Mucosa of rectum (tissue), 2 donors: ENCODE data around the gene BRD2.

Experiments used
- H3K27ac ChIP-seq, 2 donors: one replicate each; pipeline ENCODE4 v1.7.0; 2013; ENCODE audit warnings: inconsistent platforms in 2 of 2, low read depth in 2 of 2, low read length in 2 of 2
- H3K27me3 ChIP-seq, 2 donors: one replicate each; pipeline ENCODE4 v1.7.0; 2013; ENCODE audit warnings: low read length in 2 of 2; ENCODE audit not compliant: control insufficient read depth in 2 of 2, insufficient read depth in 2 of 2
- H3K36me3 ChIP-seq, 2 donors: one replicate each; pipeline ENCODE4 v1.7.0; 2013; ENCODE audit warnings: low read length in 2 of 2; ENCODE audit not compliant: control insufficient read depth in 2 of 2, insufficient read depth in 2 of 2
- H3K4me1 ChIP-seq, 2 donors: one replicate each; pipeline ENCODE4 v1.7.0; 2013; ENCODE audit warnings: low read length in 2 of 2, mild to moderate bottlenecking in 1 of 2; ENCODE audit not compliant: control insufficient read depth in 2 of 2, insufficient read depth in 2 of 2
- H3K4me3 ChIP-seq, 2 donors: one replicate each; pipeline ENCODE4 v1.7.0; 2013; ENCODE audit warnings: low read length in 2 of 2
- H3K9ac ChIP-seq, 2 donors: one replicate each; pipeline ENCODE4 v1.7.0; 2013; ENCODE audit warnings: low read length in 2 of 2, low read depth in 1 of 2, mild to moderate bottlenecking in 1 of 2
- H3K9me3 ChIP-seq, 2 donors: one replicate each; pipeline ENCODE4 v1.7.0; 2013; ENCODE audit warnings: low read length in 2 of 2; ENCODE audit not compliant: control insufficient read depth in 2 of 2
- donor health status: healthy.
- donor health status: Normal muscosa, but diverticular disease.

Gene BRD2

GRCh38 chr6:32968093-32968866, at the start of gene BRD2:
Gene BRD2, plus strand, starts transcription at chr6:32968594. Its CDS starts 4,305 bp downstream, at chr6:32972899.
- Histone ChIP-seq H3K9me3 (no peaks in the 10 kb centered on the region), H3K27me3 (no peaks in the 10 kb centered on the region), H3K4me1 (peaks cover 16 to 35% of the 10 kb centered on the region in 2 donors), H3K9ac (peak within 1 kb of the TSS; percentile 100), H3K36me3 (peaks cover 6 to 8% of the 10 kb centered on the region in 2 donors), H3K4me3 (peak within 1 kb of the TSS; percentile 90 to 98), H3K27ac (peak within 1 kb of the TSS; percentile 100)

GRCh38 chr6:32920715-32921114, 47.7 kb upstream of the BRD2 start:
- H3K27me3 ChIP-seq, result no peaks in the 10 kb centered on the region
- no peak overlapping the region for H3K4me3 ChIP-seq
- H3K4me1 ChIP-seq, result peaks cover 0 to 5% of the 10 kb centered on the region in 2 donors
- H3K9me3 ChIP-seq, result no peaks in the 10 kb centered on the region
- H3K36me3 ChIP-seq, result no peaks in the 10 kb centered on the region
- H3K9ac ChIP-seq, result no peak overlapping the region
- H3K27ac ChIP-seq, result no peak overlapping the region

- H3K4me1 ChIP-seq, result peaks cover 0 to 5% of the 10 kb centered on the region in 2 donors
- H3K9ac ChIP-seq, result no peak overlapping the region
- H3K9me3 ChIP-seq, result no peaks in the 10 kb centered on the region
- no peaks in the 10 kb centered on the region for H3K36me3 ChIP-seq
- no peak overlapping the region for H3K27ac ChIP-seq
- H3K27me3 ChIP-seq, result no peaks in the 10 kb centered on the region
- H3K4me3 ChIP-seq, result no peak overlapping the region
These were observed 46.3 kb upstream of the BRD2 start for GRCh38 chr6:32922083-32922482.

- Histone ChIP-seq H3K9me3 (no peaks in the 10 kb centered on the region), H3K9ac (no peak overlapping the region), H3K4me3 (no peak overlapping the region), H3K27me3 (no peaks in the 10 kb centered on the region), H3K36me3 (no peaks in the 10 kb centered on the region), H3K27ac (no peak overlapping the region), H3K4me1 (peaks cover 0 to 3% of the 10 kb centered on the region in 2 donors)
These were observed 37.2 kb upstream of the BRD2 start for GRCh38 chr6:32931211-32931610.

- no peaks in the 10 kb centered on the region for H3K9me3 ChIP-seq
- H3K9ac ChIP-seq, result no peak overlapping the region
- H3K27me3 ChIP-seq, result no peaks in the 10 kb centered on the region
- no peaks in the 10 kb centered on the region for H3K36me3 ChIP-seq
- no peak overlapping the region for H3K27ac ChIP-seq
- peaks cover 0 to 3% of the 10 kb centered on the region in 2 donors for H3K4me1 ChIP-seq
- H3K4me3 ChIP-seq, result no peak overlapping the region
These were observed 36.1 kb upstream of the BRD2 start for GRCh38 chr6:32932132-32932868.

- Histone ChIP-seq H3K27ac (no peak overlapping the region), H3K27me3 (no peaks in the 10 kb centered on the region), H3K9ac (no peak overlapping the region), H3K4me3 (no peak overlapping the region), H3K4me1 (peaks cover 0 to 3% of the 10 kb centered on the region in 2 donors), H3K36me3 (no peaks in the 10 kb centered on the region), H3K9me3 (no peaks in the 10 kb centered on the region)
These were observed 34.7 kb upstream of the BRD2 start for GRCh38 chr6:32933661-32934085.

GRCh38 chr6:32935551-32936238, 32.7 kb upstream of the BRD2 start:
- no peaks in the 10 kb centered on the region for H3K36me3 ChIP-seq
- no peak overlapping the region for H3K9ac ChIP-seq
- H3K9me3 ChIP-seq, result no peaks in the 10 kb centered on the region
- peak overlapping the region in 1 of 2 donors; percentile 5 for H3K27ac ChIP-seq
- H3K27me3 ChIP-seq, result no peaks in the 10 kb centered on the region
- no peak overlapping the region for H3K4me3 ChIP-seq
- H3K4me1 ChIP-seq, result peaks cover 0 to 6% of the 10 kb centered on the region in 2 donors

- no peak overlapping the region for H3K4me3 ChIP-seq
- no peaks in the 10 kb centered on the region for H3K36me3 ChIP-seq
- no peaks in the 10 kb centered on the region for H3K9me3 ChIP-seq
- peaks cover 0 to 14% of the 10 kb centered on the region in 2 donors for H3K4me1 ChIP-seq
- no peak overlapping the region for H3K9ac ChIP-seq
- peak overlapping the region; percentile 23 to 26 for H3K27ac ChIP-seq
- no peaks in the 10 kb centered on the region for H3K27me3 ChIP-seq
These were observed 31.9 kb upstream of the BRD2 start for GRCh38 chr6:32936239-32937152.

GRCh38 chr6:32937230-32937633, 31.2 kb upstream of the BRD2 start:
- H3K9ac ChIP-seq, result no peak overlapping the region
- H3K36me3 ChIP-seq, result no peaks in the 10 kb centered on the region
- peak overlapping the region; percentile 23 to 26 for H3K27ac ChIP-seq
- no peak overlapping the region for H3K4me3 ChIP-seq
- H3K4me1 ChIP-seq, result peaks cover 0 to 15% of the 10 kb centered on the region in 2 donors
- no peaks in the 10 kb centered on the region for H3K9me3 ChIP-seq
- no peaks in the 10 kb centered on the region for H3K27me3 ChIP-seq
